Effector memory CD8-positive, alpha-beta T cell (primary cell): ENCODE results near the gene POLR2A.
A peak's percentile ranks its signal among the peaks of the same experiment; 100 is the strongest.

ENCODE experiments used
- ATAC-seq: fragments of 150-1000 bp; cut with Tn5 transposase; replicated peaks from 2 replicates; pipeline ENCODE4 v1.10.0; 2021; ENCODE audit warnings: mild to moderate bottlenecking, moderate library complexity
- DNase-seq, 3 experiments: peaks; one replicate each; pipeline ENCODE4 v3.0.0; 2021
- H3K27ac Mint-ChIP-seq, 2 donors: one replicate each; pipeline ENCODE4 v1.8.0; 2022; ENCODE audit warnings: mild to moderate bottlenecking in 2 of 2, mixed read lengths in 2 of 2, moderate library complexity in 2 of 2
- H3K27me3 Mint-ChIP-seq, 2 donors: one replicate each; pipeline ENCODE4 v1.8.0; 2022; ENCODE audit warnings: mixed read lengths in 2 of 2
- H3K36me3 Mint-ChIP-seq: one replicate; pipeline ENCODE4 v1.8.0; 2022; ENCODE audit warnings: mild to moderate bottlenecking, moderate library complexity, mixed read lengths; ENCODE audit not compliant: insufficient read depth
- H3K4me1 Mint-ChIP-seq, 2 donors: one replicate each; pipeline ENCODE4 v1.8.0; 2022; ENCODE audit warnings: low read depth in 2 of 2, mixed read lengths in 2 of 2
- H3K4me3 Mint-ChIP-seq, 2 donors: one replicate each; pipeline ENCODE4 v1.8.0; 2022; ENCODE audit warnings: mild to moderate bottlenecking in 2 of 2, mixed read lengths in 2 of 2, moderate library complexity in 2 of 2
- H3K9me3 Mint-ChIP-seq, 2 donors: one replicate each; pipeline ENCODE4 v1.8.0; 2022; ENCODE audit warnings: mixed read lengths in 2 of 2

The POLR2A gene

DNA sequence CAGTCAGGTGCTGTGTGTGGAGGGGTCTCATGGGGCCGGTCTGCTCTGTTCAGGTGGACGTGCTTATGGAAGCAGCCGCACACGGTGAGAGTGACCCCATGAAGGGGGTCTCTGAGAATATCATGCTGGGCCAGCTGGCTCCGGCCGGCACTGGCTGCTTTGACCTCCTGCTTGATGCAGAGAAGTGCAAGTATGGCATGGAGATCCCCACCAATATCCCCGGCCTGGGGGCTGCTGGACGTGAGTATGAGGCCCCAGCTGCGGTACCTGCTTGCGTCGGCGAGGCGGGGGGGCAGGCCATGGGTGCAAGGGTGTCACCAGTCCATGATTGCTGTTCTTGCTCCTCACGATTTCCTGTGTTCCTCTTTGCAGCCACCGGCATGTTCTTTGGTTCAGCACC lies 27.9 kb downstream of the POLR2A start:
- Mint-ChIP-seq H3K27me3 (no peaks in the 10 kb centered on the region), H3K9me3 (no peaks in the 10 kb centered on the region), H3K4me1 (no peaks in the 10 kb centered on the region), H3K27ac (peak overlapping the region; percentile 63 to 92), H3K4me3 (no peak overlapping the region), H3K36me3 (peaks cover 89% of the 10 kb centered on the region)
- DNase-seq (no peak), ATAC-seq (no peak)

GRCh38 chr17:7512824-7513540 lies 28.8 kb downstream of the POLR2A start:
- Mint-ChIP-seq H3K36me3 (peaks cover 80% of the 10 kb centered on the region), H3K27me3 (no peaks in the 10 kb centered on the region), H3K4me1 (no peaks in the 10 kb centered on the region), H3K4me3 (no peak overlapping the region), H3K9me3 (no peaks in the 10 kb centered on the region), H3K27ac (peak overlapping the region; percentile 12 to 92)
- ATAC-seq (peak; percentile 7), DNase-seq (no peak)

GRCh38 chr17:7513850-7514419 lies 29.8 kb downstream of the POLR2A start:
- Mint-ChIP-seq H3K9me3 (no peaks in the 10 kb centered on the region), H3K4me3 (no peak overlapping the region), H3K4me1 (no peaks in the 10 kb centered on the region), H3K27ac (peak overlapping the region in 1 of 2 donors; percentile 92), H3K36me3 (peaks cover 71% of the 10 kb centered on the region), H3K27me3 (no peaks in the 10 kb centered on the region)
- ATAC-seq (no peak), DNase-seq (no peak)

DNA sequence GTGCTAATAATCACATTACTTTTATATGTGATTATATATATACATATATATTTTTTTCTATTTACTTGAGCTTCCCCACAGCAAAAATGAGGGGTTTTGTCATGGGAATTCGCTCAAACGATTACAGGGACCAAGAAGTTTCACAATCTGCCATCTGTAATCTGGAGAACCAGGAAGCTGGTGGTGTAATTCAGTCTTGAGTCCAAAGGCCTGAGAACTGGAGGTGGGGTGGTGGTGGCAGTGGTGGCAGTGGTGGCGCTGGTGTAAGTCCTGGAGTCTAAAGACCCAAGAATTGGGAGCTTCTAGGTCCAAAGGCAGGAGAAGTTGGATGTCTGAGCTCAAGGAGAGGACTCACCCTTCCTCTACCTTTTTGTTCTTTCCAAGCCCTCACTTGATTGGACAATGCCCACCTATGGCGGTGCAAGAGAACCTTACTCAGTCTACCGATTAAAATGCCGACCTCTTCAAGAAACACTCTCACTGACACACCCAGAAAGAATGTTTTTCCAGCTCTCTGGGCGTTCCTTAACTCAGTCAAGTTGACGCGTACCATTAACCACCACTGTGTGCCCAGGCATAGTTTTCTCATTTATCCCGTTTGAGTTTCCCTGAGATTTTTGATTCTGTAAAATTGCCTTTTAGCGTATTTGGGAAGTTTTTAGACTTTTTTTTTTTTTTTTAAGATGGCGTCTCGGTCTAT lies 31.9 kb downstream of the POLR2A start:
- peak overlapping the region in 1 of 2 donors; percentile 12 for H3K27ac Mint-ChIP-seq
- peaks cover 53% of the 10 kb centered on the region for H3K36me3 Mint-ChIP-seq
- ATAC-seq (no peak), DNase-seq (no peak)
- H3K4me3 Mint-ChIP-seq: no peak overlapping the region
- H3K4me1 Mint-ChIP-seq: no peaks in the 10 kb centered on the region
- H3K27me3 Mint-ChIP-seq: no peaks in the 10 kb centered on the region
- H3K9me3 Mint-ChIP-seq: no peaks in the 10 kb centered on the region

DNA sequence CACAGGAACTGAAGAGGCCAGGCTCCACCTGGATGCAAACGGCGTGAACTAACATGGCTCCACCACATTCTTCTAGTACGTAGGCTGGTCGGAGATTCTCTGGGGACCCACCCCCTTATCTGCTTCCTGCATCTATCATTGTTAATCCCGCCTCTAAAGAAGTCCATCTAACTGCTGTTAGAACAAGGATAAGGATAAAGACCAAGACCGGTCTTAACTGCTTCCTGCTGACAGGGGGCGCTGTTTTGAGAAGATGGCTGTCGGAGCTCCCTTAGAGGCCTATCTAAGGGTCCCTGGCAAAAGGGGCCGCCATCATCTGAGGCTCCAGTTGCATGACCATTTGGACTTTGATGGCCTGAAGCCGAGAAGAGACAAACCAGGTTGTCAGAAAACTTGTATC lies 38.9 kb downstream of the POLR2A start:
- Mint-ChIP-seq H3K27me3 (no peaks in the 10 kb centered on the region), H3K27ac (no peak overlapping the region), H3K4me3 (no peak overlapping the region), H3K9me3 (no peaks in the 10 kb centered on the region), H3K36me3 (peaks cover 9% of the 10 kb centered on the region), H3K4me1 (peaks cover 0 to 3% of the 10 kb centered on the region in 2 donors)
- ATAC-seq (peak; percentile 69), DNase-seq (peak in 2 of 3 experiments; percentile 49 to 53)

GRCh38 chr17:7528842-7529241 lies 44.7 kb downstream of the POLR2A start:
- no peaks in the 10 kb centered on the region for H3K27me3 Mint-ChIP-seq
- H3K27ac Mint-ChIP-seq: no peak overlapping the region
- no peak for DNase-seq
- peaks cover 4% of the 10 kb centered on the region for H3K36me3 Mint-ChIP-seq
- H3K4me3 Mint-ChIP-seq: no peak overlapping the region
- H3K4me1 Mint-ChIP-seq: no peaks in the 10 kb centered on the region
- ATAC-seq: no peak
- no peaks in the 10 kb centered on the region for H3K9me3 Mint-ChIP-seq

- Mint-ChIP-seq H3K9me3 (no peaks in the 10 kb centered on the region), H3K27ac (no peak overlapping the region), H3K4me3 (no peak overlapping the region), H3K4me1 (no peaks in the 10 kb centered on the region), H3K36me3 (peaks cover 4% of the 10 kb centered on the region), H3K27me3 (no peaks in the 10 kb centered on the region)
- no peak for DNase-seq
- no peak for ATAC-seq
Observed at GRCh38 chr17:7530023-7530900, 46.1 kb downstream of the POLR2A start.

- Mint-ChIP-seq H3K4me1 (no peaks in the 10 kb centered on the region), H3K36me3 (peaks cover 3% of the 10 kb centered on the region), H3K9me3 (peaks cover 0 to 3% of the 10 kb centered on the region in 2 donors), H3K27ac (no peak overlapping the region), H3K27me3 (peaks cover 0 to 9% of the 10 kb centered on the region in 2 donors), H3K4me3 (no peak overlapping the region)
- ATAC-seq (no peak), DNase-seq (no peak)
Observed at GRCh38 chr17:7538050-7538449, 53.9 kb downstream of the POLR2A start.

DNA sequence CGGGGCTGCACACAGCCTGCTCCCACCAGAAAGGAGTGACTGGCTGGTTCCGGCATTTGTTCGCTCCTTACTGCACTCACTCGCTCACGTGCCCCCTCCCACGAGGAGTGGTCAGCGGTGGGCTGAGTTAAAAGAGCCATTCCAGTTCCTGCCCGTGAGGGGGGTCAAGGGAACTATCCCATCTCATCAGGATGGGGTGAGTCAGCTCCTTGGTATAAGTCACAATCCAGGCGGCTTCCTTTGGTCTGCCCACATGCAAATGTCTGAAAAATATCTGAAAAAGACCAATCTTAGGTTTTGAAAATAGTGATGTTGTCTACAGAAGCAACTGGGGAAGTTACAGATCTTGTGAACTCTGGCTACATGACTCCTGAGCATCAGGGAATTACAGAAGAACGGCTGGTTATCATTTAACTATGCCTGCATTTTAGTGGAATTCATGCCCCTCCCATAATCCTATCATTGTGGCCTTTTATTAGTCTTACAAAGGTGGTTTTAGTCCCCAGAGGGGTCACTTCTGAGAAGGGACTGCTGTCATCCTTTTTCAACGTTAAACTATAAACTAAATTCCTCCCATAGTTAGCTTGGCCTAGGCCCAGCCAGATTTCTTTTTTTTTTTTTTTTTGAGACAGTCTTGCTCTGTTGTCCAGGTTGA lies 54.9 kb downstream of the POLR2A start:
- DNase-seq (no peak), ATAC-seq (no peak)
- peaks cover 0 to 9% of the 10 kb centered on the region in 2 donors for H3K27me3 Mint-ChIP-seq
- H3K27ac Mint-ChIP-seq: no peak overlapping the region
- no peak overlapping the region for H3K4me3 Mint-ChIP-seq
- peaks cover 0 to 3% of the 10 kb centered on the region in 2 donors for H3K9me3 Mint-ChIP-seq
- no peaks in the 10 kb centered on the region for H3K4me1 Mint-ChIP-seq
- H3K36me3 Mint-ChIP-seq: peaks cover 3% of the 10 kb centered on the region

GRCh38 chr17:7541074-7541621 lies 57.0 kb downstream of the POLR2A start:
- H3K36me3 Mint-ChIP-seq: peaks cover 3% of the 10 kb centered on the region
- no peaks in the 10 kb centered on the region for H3K4me1 Mint-ChIP-seq
- peaks cover 0 to 9% of the 10 kb centered on the region in 2 donors for H3K27me3 Mint-ChIP-seq
- ATAC-seq: no peak
- DNase-seq: no peak
- no peak overlapping the region for H3K27ac Mint-ChIP-seq
- peaks cover 0 to 3% of the 10 kb centered on the region in 2 donors for H3K9me3 Mint-ChIP-seq
- no peak overlapping the region for H3K4me3 Mint-ChIP-seq

DNA sequence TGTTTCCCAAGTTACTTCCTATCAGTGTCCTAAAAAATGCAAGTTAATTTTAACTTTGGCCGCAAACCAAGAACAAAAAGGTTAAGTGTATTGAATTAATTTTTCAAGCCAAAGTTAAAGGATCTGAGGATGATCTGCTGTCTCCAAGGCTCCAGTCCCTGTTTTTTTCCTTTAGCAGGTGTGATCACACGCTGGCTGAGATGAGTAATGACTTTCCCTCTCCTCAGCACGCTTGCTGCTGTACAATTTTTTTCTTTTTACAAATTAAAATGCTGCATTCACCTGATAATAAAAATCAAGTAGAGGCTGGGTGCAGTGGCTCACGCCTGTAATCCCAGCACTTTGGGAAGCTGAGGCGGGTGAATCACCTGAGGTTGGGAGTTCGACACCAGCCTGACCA lies 60.7 kb downstream of the POLR2A start:
- Mint-ChIP-seq H3K27ac (no peak overlapping the region), H3K36me3 (peaks cover 5% of the 10 kb centered on the region), H3K27me3 (no peaks in the 10 kb centered on the region), H3K4me3 (no peak overlapping the region), H3K4me1 (peaks cover 14 to 18% of the 10 kb centered on the region in 2 donors), H3K9me3 (no peaks in the 10 kb centered on the region)
- no peak for DNase-seq
- ATAC-seq: no peak

DNA sequence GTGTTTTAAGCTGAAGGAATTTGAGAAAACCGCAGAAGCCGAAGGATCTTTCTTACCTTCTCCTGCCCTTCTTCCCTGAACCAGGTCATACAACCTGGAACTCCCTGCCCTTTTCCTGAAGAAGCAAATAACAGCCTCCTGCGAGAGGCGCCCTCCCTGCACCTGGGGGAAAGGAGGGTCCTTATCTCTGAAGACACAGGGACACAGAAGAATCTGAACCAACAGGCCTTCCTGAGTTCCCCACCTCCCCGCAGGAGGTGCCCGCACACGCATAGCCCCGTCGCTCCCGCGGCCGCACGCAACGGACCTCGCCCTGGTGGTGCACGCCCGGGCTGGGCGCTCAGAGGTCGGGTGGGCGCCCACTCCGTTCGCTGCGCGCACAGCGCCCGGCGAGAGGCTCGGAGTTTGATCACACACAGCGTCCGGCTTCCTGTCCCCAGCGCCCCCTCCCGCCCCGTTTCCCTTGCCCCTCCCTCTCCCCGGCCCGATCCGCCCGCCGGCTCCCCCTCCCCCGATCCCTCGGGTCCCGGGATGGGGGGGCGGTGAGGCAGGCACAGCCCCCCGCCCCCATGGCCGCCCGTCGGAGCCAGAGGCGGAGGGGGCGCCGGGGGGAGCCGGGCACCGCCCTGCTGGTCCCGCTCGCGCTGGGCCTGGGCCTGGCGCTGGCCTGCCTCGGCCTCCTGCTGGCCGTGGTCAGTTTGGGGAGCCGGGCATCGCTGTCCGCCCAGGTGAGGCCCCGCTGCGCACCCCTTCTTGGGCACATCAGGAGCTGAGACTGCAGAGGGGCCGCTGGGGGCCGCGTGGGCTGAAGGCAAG lies 64.6 kb downstream of the POLR2A start, which contains the start of gene TNFSF12:
TSS of gene TNFSF12 (plus strand) at position 474 of the 816 bp plus-strand sequence. CDS start at position 570, 96 bp downstream.
- DNase-seq (peak in 2 of 3 experiments; percentile 23 to 27), ATAC-seq (peak; percentile 59)
- Mint-ChIP-seq H3K27ac (peak within 1 kb of the TSS; percentile 91 to 94), H3K4me1 (peaks cover 33 to 42% of the 10 kb centered on the region in 2 donors), H3K4me3 (peak within 1 kb of the TSS; percentile 74 to 87), H3K36me3 (peaks cover 10% of the 10 kb centered on the region), H3K9me3 (no peaks in the 10 kb centered on the region), H3K27me3 (no peaks in the 10 kb centered on the region)
